Erythroblast (primary cell): ENCODE measurements around the gene GPHN.

ENCODE experiments used
- DNase-seq, 2 experiments: peaks; one replicate each; lab custom pipeline; 2025; lab: John Stamatoyannopoulos, UW
- GATA1 ChIP-seq: IDR thresholded peaks from 2 replicates; pipeline ENCODE4 v1.6.1; 2011; ENCODE audit warnings: low read depth, mild to moderate bottlenecking, control low read depth, low read length, moderate library complexity
- POLR2A ChIP-seq: IDR thresholded peaks from 2 replicates; pipeline ENCODE4 v1.6.1; 2011; ENCODE audit warnings: mild to moderate bottlenecking, low read length

Gene GPHN

DNA sequence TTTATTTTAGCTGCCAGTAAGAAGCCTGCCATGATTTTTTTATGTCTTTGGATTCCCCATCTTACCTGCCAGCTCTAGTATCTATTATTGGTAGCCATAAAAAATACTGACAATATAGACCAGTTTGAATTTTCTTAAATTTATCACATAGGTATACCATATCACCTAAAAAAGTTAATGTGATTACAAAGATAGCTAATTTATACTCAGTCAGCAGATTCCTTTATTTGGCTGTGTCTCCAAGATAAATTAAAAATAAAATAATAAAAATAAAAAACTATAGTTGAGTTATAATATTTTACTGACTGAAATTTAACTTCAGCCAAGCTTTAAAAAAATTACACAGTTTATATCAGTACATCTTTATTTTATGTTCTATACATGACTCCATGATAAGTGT lies 128.3 kb downstream of the GPHN start:
- DNase-seq: no peak
- TF ChIP-seq GATA1: no peak
- TF ChIP-seq POLR2A: no peak

- TF ChIP-seq POLR2A (no peak), GATA1 (no peak)
- no peak for DNase-seq
These were observed 130.7 kb downstream of the GPHN start for GRCh38 chr14:66638689-66639088.

DNA sequence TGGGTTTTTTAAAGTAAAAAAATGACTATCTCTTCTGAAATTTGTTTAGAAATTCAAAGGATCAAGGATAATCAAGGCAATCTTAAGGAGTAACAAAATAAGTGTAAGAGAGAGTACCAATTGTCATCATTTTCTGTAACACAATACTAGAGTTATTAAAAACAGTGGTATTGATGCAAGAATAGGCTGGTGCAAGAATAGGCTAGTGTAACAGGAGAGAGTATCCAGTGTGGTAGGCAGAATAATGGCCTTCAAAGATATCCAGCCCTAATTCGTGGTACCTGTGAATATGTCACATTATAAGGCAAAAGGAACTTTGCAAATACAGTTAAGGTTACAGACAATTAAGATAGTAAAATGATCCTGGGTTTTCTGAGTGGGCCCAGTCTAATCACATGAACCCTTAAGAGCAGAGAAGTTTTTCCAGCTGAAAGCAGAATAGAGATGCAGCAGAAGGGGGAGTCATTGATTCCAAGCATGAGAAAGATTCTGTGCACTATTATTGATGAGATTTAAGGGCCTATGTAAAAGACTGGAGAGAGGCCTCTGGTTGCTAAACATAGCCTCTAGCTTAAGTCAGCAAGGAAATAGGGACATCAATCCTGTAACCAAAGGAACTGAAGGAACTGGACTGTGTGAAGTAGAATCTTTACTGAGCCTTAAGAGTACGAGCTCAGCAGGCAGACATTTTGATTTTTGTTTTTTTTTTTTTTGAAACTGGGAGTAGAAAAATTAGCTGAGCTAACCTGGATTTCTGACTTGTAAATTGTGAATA lies 134.1 kb downstream of the GPHN start:
- no peak for TF ChIP-seq POLR2A
- DNase-seq: no peak

DNA sequence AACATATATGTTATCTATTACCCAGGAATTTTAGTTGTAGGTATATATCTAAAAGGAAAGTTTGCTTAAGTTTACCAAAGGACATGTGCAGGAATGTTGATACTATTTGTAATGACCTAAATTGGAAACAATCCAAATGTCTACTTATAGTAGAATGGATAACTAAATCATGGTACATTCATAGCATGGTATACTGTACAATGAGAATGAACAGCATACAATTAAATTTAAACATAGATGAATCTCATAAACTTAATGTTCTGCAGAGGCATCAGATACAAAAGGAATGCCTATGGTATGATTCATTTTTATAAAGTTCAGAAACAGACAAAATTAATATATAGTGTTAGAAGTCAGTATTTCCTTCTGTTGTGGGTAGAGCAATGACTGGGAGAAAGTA lies 135.4 kb downstream of the GPHN start:
- TF ChIP-seq GATA1: no peak
- TF ChIP-seq POLR2A: no peak
- no peak for DNase-seq

DNA sequence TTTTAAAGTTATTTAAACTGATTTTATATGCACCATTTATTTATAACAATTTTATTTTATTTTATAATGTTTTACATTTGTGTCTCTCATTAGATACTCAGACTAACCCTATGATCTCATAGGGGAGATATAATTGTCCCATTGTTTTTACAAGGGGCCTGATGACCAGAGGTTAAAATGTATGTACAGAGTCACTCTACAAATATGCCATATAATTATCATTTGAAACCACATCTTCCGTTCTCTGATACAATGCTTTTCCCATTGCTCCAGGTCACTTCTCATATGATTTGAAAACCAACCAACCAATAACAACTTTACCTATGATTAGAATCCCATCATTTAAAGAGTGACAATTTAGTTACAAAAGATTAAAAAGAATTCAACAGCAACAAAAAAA lies 137.8 kb downstream of the GPHN start:
- no peak for DNase-seq
- no peak for TF ChIP-seq GATA1
- TF ChIP-seq POLR2A: no peak

GRCh38 chr14:66649498-66649897 lies 141.6 kb downstream of the GPHN start:
- DNase-seq: peak in 1 of 2 experiments; percentile 15
- TF ChIP-seq GATA1 (no peak), POLR2A (no peak)

DNA sequence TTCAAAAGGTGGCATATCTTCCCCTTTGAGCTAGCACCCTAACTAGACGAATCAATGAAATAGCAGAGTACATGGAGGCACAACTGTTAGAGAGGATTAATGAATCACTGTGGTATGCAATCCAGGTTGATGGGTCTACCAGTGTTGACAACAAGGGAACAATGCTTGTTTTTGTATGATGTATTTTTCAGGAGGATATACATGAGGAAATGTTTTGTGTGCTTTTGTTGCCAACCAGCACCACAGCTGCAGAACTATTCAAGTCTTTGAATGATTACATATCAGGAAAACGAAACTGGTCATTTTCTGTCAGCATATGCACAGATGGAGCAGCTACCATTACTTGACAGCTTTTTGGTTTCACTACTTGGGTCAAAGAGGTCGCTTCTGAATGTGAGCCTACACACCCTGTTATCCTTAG lies 142.6 kb downstream of the GPHN start:
- TF ChIP-seq POLR2A (no peak), GATA1 (no peak)

DNA sequence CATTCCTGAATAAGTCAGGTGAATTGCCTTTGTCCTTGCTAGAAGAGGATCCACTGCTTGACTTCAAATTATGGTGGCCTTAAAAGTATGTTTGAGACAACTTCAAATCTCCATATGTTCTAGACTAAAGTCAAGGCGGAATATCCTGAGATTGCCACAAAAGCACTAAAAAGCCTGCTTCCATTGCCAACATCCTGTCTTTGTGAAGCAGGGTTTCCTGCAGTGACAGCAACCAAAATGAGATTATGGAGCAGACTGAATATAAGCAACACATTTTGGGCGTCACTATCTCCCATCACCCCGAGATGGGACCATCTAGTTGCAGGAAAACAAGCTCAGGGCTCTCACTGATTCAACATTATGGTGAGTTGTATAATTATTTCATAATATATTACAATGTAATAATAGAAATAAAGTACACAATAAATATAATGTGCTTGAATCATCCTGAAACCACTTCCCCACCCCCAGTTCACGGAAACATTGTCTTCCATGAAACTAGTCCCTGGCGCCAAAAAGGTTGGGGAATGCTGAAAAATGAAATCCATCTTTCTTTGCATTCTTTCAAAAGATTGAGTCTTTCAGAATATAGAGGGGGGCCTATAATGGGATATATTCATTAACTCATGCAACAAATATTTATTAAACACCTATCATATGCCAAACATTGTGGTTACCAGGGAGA lies 143.7 kb downstream of the GPHN start:
- no peak for TF ChIP-seq POLR2A
- TF ChIP-seq GATA1: no peak
- DNase-seq: no peak

More for the DNA sequence above, 142.6 kb downstream of the GPHN start:
- DNase-seq: no peak

DNA sequence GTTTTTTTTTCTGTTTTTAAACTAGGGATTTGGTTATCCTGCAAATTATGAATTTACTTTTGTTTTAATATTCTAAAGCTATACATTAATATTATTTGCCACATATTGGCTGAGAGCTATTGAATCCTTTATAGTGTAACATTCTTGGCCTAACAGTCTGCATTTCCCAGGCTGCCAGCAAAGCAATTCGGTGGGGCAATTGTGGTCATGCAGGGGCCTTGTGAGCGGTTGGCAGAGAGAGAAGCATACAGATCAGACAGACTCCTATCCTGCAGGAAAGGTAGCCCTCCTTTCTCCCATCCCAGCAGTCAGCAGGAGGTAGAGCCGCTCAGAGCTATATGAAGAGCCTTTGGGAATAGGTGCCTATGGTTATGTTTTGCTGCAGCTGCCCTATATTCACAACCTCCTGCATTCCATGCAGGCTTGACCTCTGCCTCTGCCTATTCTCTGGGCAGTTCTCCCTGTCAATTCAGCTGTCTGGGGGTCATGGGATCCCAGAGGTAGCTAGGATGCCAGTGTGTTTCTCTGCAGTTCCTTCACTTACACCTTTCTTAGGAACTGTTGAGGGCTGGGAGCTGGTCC lies 144.7 kb downstream of the GPHN start:
- DNase-seq: no peak
- no peak for TF ChIP-seq POLR2A
- no peak for TF ChIP-seq GATA1

DNA sequence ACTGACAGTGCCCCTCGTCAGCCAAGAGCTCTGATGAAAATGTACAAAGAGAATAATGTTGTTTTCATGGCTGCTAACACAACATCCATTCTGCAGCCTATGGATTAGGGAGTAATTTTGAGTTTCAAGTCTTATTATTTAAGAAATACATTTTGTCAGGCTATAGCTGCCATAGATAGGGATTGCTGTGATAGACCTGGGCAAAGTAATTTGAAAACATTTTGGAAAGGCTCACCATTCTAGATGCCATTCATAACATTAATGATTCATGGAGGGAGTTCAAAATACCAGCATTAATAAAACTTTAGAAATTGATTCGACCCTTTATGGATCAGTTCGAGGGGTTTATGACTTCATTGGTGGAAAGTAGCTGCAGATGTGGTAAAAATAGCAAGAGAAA lies 149.8 kb downstream of the GPHN start:
- no peak for DNase-seq
- TF ChIP-seq POLR2A: no peak
- TF ChIP-seq GATA1: no peak

GRCh38 chr14:66662374-66662773 lies 154.4 kb downstream of the GPHN start:
- no peak for TF ChIP-seq POLR2A
- no peak for TF ChIP-seq GATA1
- peak in 1 of 2 experiments; percentile 15 for DNase-seq

GRCh38 chr14:66677780-66678179 lies 169.8 kb downstream of the GPHN start:
- DNase-seq: no peak
- TF ChIP-seq GATA1 (no peak), POLR2A (no peak)

DNA sequence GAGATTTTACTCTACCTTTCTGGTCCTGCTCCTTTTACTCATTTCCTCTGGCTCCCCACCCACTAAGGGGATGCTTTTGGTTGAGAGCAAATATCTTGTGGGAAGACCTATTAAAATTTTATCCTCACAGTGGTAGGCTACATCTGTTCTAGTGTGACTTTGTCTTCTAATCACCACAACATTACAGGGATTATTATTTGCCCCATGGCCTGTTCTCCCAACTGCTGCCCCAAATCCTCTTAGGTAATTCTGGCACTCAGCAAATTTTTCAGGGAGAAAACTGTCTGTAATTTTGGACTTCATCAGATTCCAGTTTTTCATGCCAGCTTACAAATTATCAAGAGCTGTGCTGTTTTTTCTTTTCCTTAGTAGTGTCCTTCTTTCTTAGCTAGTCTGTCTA lies 172.3 kb downstream of the GPHN start:
- TF ChIP-seq POLR2A (no peak), GATA1 (no peak)

DNA sequence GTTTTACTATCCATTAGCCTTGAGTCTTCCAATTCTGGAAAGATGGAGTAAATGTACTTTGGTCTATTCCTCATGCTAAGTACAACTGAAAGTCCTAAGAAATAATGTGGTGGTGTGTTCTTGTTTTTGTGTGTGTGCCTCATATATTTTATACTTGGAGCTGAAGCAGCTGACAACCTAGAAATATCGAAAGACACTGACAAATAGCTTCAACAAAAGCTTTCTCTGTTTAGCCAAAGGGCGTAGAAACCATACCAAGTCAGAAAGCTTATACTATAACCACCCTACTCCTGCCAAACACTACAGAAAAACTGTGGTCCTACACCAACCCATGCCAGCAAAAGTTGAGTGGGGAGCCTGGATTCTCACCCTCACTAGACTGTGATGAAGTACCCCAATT lies 188.4 kb downstream of the GPHN start:
- DNase-seq: no peak
- no peak for TF ChIP-seq POLR2A
- TF ChIP-seq GATA1: no peak

More for the DNA sequence above, 172.3 kb downstream of the GPHN start:
- DNase-seq: no peak
